Body of pancreas (tissue), 4 donors: ENCODE data around the gene TMEM184B.
A peak's percentile ranks its signal among the peaks of the same experiment; 100 is the strongest.

Source experiments
- CTCF ChIP-seq, 7 experiments: fragments of 450-650 bp in 4 of 7; fragments of 200-600 bp in 3 of 7; sonication (generic) in 3 of 7; IDR thresholded peaks; one replicate each; pipeline ENCODE4 v1.5.1; 2016 to 2019; ENCODE audit warnings: antibody characterized with exemption in 7 of 7
- POLR2A ChIP-seq, 3 donors: fragments of 450-650 bp; IDR thresholded peaks; one replicate each; pipeline ENCODE4 v1.6.1; 2016; ENCODE audit warnings: antibody characterized with exemption in 3 of 3, mild to moderate bottlenecking in 2 of 3

- TF ChIP-seq POLR2A (IDR thresholded peaks at IDR 0.05) (no peak), CTCF (IDR thresholded peaks at IDR 0.05) (peak in 3 of 7 experiments; percentile 8 to 34 (median 14))
Measured at GRCh38 chr22:38214302-38215056, 58.3 kb downstream of the TMEM184B start.
